Stimulated activated CD4-positive, alpha-beta T cell treated with anti-CD3 and anti-CD28 coated beads, Interleukin-1b, Interleukin-23, amount 100 ng/mL, for 24 hours (primary cell): ENCODE data around the gene CDK18.

Source experiments
- DNase-seq, 4 experiments: peaks; one replicate each; pipeline ENCODE4 v3.0.0-alpha.2; 2020; ENCODE audit warnings: low read depth in 4 of 4, low spot score in 1 of 4

Gene CDK18

GRCh38 chr1:205502992-205503391 lies 1.5 kb upstream of the CDK18 start:
- no peak for DNase-seq

DNA sequence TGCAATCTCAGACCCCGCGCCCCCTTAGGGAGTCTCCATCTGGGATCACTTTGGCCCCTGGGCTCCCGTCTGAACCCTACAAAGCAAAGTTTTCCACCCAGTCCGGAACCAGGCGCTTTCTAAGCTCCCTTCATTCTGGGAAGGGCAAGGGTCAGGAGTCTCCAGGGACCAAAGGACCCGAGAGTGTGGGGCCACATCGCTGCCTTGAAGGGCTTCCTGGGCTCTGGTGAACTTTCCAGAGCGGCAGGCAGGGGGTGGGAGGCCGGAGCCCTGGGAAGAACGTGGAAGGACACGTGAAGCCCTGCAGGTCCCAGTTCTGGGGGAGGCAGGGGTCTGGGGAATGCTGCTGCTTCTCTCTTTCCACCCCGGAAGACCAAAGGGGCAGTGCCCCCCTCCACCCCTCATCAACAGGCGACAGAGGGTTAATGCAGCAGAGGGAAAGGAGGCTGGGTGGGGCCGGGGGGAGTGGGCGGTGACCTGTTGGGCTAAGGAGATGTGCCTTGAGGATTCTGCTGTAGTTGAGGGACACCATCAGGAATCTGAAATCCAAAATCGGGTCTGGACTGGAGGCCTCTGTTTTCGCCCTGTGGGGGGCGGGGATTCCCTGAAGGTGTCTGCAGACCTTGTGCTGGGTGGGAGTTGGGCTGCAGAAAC lies 734 bp downstream of the CDK18 start:
- DNase-seq: no peak

- no peak for DNase-seq
Measured at GRCh38 chr1:205505791-205506190, 1.3 kb downstream of the CDK18 start.

DNA sequence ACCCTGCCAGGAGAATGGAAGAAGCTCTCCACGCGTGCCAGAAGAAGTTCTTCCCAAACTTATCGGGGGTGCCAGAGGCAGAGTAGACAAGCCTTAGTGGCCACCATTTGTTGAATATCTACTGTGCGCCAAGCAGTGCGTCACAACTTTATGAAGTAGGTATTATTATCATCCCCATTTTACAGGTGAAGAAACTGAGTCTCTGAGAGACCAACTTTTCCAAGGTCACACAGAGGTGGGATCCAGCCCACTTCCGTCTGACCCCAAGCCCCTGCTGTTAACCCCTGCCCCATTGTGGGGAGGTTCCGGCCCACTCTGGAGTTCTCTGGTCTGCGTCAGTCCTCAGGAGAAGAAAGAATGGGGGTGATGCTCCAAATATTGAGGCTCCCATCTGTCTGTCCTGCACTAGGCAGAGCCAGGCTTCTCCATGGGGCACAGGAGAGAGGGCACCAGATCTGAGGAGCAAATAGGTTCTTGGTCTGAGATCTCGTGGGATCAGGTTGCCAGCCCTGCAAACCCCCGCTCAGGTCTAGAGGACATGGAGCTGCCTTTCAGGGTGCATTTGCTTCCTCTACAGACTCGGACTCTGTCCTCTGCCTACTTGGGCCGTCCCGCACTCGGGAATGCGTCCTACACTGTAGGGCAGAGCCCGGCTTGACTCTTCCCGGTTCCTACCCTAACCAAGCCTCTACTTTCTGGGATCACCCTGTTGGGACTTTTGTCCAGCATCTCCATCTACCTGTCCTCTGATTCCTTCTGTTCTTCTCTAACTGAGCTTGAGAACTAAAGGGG lies 2.1 kb downstream of the CDK18 start:
- no peak for DNase-seq

DNA sequence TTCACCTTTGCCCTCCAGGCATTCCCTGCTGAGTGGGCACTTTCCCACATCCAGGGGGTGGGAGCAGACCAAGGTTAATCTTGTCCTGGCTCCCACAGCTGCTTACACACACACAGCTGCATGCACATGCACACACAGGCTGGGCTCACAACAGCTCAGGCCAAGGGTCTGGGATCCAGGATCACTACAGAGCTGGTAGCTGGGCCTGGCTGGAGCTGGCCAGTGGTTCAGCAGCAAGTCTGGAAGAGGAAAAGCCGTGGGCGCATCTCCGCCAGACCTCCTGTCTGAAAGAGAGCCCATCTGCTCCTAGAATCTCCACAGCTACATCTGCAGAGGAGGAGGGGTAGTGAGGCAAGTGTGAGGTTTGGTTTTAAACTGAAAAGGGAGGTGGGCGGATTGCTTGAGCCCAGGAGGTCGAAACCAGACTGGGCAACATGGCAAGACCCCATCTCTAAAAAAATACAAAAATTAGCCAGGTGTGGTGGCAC lies 3.8 kb downstream of the CDK18 start:
- DNase-seq: no peak

DNA sequence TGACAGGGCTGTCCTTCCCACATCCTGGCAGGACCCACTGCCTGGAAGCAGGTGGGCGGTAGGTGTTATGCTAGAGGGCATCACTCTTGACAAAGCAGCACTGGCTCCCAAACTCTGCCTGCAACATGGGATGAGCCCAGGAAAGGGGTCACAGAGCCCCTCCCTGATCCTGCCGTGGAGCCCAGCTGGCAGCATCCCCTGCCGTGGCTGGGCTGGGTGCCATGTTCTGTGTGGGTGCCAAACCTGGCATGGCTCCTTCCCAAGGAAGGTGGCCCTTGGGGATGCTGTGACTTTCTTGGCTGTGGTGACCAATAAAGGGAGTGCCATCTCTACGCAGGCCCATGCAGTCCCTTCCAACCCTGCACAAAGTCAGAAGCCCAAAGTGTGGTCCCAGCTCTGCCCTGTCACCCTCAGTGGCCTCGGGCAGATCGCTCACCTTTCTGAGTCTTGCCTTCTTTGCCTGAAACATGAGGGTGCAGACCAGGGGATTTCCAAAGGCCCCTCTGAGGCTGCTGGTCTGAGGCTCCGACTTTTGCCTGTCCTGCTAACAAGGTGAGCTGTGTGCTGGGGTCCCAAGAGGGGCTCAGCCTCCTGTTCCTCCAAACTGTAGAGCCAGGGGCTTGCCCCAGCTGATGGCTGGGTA lies 6.0 kb downstream of the CDK18 start:
- no peak for DNase-seq

- no peak for DNase-seq
Measured at GRCh38 chr1:205510951-205511330, 6.5 kb downstream of the CDK18 start.

- DNase-seq: no peak
Measured at GRCh38 chr1:205512059-205513045, 7.9 kb downstream of the CDK18 start.

DNA sequence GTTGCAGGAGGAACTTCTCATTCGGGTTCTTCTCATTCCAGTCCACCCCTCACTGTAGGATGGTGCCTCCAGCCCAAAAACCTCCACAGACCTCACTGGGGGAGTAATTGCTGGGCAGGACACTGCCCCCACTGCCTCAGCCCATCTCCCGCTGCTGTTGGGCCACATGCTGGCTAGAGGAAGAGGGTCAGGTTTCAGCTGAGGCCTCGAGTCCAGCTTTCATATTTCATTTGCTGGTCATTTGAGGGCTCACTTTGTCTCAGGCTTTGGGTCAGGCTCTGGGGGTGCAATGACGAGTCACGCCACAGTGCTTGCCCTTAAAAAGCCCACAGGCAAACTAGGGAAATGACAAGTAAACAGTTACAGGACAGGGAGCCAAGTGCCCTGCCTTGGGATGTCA lies 9.3 kb downstream of the CDK18 start:
- DNase-seq: no peak

- DNase-seq: no peak
Measured at GRCh38 chr1:205514211-205515142, 10.0 kb downstream of the CDK18 start.

DNA sequence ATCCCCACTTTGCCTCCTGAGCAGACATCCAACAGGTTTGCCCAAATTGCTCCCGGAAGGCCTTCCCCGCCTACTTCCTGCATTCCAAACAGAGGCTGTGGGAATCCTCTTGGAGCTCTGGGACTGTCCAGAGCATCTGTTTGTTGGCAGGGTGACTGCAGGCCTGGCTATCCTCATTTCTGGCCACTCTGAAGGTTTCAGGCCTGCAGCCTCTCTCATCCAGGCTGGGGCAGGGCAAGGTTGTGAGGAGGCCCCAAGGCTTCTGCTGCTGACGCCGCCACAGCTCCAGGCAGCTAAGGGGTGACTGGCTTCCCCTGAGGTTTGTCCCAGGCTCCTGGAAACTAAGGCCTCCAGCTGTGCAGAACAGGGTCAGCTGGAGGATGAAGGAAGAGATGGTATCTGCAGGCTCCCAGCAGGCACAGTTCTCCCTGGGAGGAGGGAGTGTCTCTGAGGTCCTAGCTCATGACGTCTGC lies 11.3 kb downstream of the CDK18 start:
- DNase-seq: no peak

- DNase-seq: no peak
Measured at GRCh38 chr1:205516362-205516761, 11.9 kb downstream of the CDK18 start.

DNA sequence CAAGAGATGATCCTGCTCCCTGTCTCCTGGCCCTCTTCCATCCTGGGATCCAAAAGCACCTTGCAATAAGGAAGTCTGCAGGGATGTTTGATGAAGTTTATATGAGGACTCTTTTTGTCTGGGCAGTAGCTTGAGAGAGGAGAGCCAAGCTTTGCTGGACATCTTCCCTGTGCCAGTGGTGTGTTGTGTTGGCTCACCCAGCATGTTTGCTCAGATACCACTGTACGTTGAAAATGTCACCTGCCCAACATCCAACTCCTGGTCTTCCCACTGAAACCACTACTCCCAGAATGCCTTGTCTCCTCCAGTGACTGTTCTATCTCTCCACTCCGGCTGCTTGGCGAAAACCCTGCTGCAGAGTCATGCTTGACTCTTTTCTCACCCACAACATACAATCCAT lies 12.8 kb downstream of the CDK18 start:
- no peak for DNase-seq

DNA sequence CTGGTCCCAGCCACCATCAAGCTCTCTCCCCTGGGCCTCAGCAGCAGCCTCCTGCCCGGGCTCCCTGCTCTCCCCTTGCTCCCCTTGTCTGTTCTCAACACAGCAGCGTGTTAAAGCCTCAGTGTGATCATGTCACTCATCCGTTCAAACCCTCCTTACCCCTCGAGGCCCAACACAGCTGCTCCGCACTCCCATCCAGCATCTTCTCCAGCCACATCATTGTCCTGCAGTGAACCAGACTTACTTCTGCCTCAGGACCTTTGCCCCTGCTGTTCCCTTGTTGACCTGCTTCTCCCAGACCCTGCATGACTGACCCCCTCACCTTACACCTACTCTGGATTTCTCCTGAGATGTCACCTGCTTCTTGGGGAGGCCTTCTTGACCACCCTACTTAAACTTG lies 13.3 kb downstream of the CDK18 start:
- DNase-seq: no peak

GRCh38 chr1:205518661-205519540 lies 14.4 kb downstream of the CDK18 start:
- no peak for DNase-seq

- no peak for DNase-seq
Measured at GRCh38 chr1:205519541-205520131, 15.2 kb downstream of the CDK18 start.

GRCh38 chr1:205520709-205521108 lies 16.2 kb downstream of the CDK18 start:
- no peak for DNase-seq

GRCh38 chr1:205521686-205522085 lies 17.2 kb downstream of the CDK18 start:
- no peak for DNase-seq
